ENCODE data around the gene GAGE12H. TPM values are rescaled to one million over a fixed set of nuclear protein-coding genes. Genes with fewer than 3 reads are reported as not detected.
"Not testable (repeated sequence)": the region's sequence is repeated elsewhere in the genome, so short reads cannot be mapped to it uniquely, and the experiment has no call there.

Gene GAGE12H, protein sequence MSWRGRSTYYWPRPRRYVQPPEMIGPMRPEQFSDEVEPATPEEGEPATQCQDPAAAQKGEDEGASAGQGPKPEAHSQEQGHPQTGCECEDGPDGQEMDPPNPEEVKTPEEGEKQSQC
- not detected for total RNA-seq

DNA sequence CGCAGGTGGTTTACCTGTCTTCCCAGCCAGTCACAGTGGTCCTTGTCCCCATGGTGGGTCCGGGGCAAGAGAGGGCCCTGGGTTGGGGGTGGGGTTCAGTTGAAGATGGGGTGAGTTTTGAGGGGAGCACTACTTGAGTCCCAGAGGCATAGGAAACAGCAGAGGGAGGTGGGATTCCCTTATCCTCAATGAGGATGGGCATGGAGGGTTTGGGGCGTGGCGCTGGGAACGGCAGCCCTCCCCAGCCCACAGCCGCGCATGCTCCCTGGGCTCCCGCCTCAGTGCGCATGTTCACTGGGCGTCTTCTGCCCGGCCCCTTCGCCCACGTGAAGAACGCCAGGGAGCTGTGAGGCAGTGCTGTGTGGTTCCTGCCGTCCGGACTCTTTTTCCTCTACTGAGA, at the start of gene GAGE12H:
TSS of gene GAGE12H (plus strand) at position 301 of the 400 bp plus-strand sequence. CDS start 1,155 bp downstream, outside the sequence.
- ATAC-seq; DNase-seq (ENCODE audit: low spot score): not testable (repeated sequence)

DNA sequence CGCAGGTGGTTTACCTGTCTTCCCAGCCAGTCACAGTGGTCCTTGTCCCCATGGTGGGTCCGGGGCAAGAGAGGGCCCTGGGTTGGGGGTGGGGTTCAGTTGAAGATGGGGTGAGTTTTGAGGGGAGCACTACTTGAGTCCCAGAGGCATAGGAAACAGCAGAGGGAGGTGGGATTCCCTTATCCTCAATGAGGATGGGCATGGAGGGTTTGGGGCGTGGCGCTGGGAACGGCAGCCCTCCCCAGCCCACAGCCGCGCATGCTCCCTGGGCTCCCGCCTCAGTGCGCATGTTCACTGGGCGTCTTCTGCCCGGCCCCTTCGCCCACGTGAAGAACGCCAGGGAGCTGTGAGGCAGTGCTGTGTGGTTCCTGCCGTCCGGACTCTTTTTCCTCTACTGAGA, 47.9 kb upstream of the GAGE12H start, which contains the start of gene GAGE12C:
TSS of gene GAGE12C (plus strand) at position 301 of the 400 bp plus-strand sequence. CDS start 1,155 bp downstream, outside the sequence.
- ATAC-seq; DNase-seq (ENCODE audit: low spot score): not testable (repeated sequence)

DNA sequence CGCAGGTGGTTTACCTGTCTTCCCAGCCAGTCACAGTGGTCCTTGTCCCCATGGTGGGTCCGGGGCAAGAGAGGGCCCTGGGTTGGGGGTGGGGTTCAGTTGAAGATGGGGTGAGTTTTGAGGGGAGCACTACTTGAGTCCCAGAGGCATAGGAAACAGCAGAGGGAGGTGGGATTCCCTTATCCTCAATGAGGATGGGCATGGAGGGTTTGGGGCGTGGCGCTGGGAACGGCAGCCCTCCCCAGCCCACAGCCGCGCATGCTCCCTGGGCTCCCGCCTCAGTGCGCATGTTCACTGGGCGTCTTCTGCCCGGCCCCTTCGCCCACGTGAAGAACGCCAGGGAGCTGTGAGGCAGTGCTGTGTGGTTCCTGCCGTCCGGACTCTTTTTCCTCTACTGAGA, 38.3 kb upstream of the GAGE12H start, which contains the start of gene GAGE12D:
TSS of gene GAGE12D (plus strand) at position 301 of the 400 bp plus-strand sequence. CDS start 1,155 bp downstream, outside the sequence.
- not testable (repeated sequence) for ATAC-seq; DNase-seq (ENCODE audit: low spot score)

DNA sequence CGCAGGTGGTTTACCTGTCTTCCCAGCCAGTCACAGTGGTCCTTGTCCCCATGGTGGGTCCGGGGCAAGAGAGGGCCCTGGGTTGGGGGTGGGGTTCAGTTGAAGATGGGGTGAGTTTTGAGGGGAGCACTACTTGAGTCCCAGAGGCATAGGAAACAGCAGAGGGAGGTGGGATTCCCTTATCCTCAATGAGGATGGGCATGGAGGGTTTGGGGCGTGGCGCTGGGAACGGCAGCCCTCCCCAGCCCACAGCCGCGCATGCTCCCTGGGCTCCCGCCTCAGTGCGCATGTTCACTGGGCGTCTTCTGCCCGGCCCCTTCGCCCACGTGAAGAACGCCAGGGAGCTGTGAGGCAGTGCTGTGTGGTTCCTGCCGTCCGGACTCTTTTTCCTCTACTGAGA, 28.8 kb upstream of the GAGE12H start, which contains the start of gene GAGE12E:
TSS of gene GAGE12E (plus strand) at position 301 of the 400 bp plus-strand sequence. CDS start 1,155 bp downstream, outside the sequence.
- DNase-seq (ENCODE audit: low spot score); ATAC-seq: not testable (repeated sequence)

DNA sequence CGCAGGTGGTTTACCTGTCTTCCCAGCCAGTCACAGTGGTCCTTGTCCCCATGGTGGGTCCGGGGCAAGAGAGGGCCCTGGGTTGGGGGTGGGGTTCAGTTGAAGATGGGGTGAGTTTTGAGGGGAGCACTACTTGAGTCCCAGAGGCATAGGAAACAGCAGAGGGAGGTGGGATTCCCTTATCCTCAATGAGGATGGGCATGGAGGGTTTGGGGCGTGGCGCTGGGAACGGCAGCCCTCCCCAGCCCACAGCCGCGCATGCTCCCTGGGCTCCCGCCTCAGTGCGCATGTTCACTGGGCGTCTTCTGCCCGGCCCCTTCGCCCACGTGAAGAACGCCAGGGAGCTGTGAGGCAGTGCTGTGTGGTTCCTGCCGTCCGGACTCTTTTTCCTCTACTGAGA, 19.2 kb upstream of the GAGE12H start, which contains the start of gene GAGE12F:
TSS of gene GAGE12F (plus strand) at position 301 of the 400 bp plus-strand sequence. CDS start 1,155 bp downstream, outside the sequence.
- DNase-seq (ENCODE audit: low spot score); ATAC-seq: not testable (repeated sequence)

DNA sequence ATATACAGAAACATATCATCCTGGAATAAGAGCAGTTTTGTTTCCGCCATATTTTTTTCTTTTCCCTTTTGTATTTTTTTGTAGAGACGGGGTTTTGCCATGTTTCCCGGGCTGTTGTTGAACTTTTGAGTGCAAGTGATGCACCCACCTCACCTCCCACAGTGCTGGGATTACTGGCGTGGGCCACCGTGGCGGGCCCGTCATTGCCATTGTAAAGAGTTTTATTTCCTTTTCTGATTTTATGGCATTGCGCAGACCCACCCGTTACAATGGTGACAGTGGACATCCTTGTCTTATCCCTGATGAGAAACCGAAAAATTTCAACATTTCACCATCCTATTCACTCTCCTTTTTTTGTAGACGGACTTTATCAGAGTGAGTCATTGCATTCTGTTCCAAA, 11.0 kb upstream of the GAGE12H start:
- not testable (repeated sequence) for ATAC-seq
- peak; percentile 35 for DNase-seq (ENCODE audit: low spot score)

DNA sequence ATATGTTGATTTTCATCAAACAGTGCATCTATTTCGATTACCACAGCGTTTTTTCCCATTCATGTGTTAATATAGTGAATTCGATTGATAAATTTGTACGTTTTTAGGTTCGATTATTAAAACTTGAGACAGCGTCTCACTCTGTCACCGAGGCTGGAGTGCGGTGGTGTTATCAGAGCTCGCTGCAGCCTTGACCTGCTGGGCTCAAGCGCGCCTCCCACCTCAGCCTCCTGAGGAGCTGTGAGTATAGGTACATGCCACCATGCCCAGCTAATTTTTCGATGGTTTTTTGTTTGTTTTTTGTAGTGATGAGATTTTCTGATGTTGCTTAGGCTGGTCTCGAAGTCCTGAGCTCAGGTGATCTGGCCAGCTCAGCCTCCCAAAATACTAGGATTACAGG, 10.6 kb upstream of the GAGE12H start:
- not testable (repeated sequence) for ATAC-seq; DNase-seq (ENCODE audit: low spot score)

DNA sequence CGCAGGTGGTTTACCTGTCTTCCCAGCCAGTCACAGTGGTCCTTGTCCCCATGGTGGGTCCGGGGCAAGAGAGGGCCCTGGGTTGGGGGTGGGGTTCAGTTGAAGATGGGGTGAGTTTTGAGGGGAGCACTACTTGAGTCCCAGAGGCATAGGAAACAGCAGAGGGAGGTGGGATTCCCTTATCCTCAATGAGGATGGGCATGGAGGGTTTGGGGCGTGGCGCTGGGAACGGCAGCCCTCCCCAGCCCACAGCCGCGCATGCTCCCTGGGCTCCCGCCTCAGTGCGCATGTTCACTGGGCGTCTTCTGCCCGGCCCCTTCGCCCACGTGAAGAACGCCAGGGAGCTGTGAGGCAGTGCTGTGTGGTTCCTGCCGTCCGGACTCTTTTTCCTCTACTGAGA, 9.6 kb upstream of the GAGE12H start, which contains the start of gene GAGE12G:
TSS of gene GAGE12G (plus strand) at position 301 of the 400 bp plus-strand sequence. CDS start 1,155 bp downstream, outside the sequence.
- ATAC-seq; DNase-seq (ENCODE audit: low spot score): not testable (repeated sequence)

DNA sequence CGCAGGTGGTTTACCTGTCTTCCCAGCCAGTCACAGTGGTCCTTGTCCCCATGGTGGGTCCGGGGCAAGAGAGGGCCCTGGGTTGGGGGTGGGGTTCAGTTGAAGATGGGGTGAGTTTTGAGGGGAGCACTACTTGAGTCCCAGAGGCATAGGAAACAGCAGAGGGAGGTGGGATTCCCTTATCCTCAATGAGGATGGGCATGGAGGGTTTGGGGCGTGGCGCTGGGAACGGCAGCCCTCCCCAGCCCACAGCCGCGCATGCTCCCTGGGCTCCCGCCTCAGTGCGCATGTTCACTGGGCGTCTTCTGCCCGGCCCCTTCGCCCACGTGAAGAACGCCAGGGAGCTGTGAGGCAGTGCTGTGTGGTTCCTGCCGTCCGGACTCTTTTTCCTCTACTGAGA, 9.4 kb downstream of the GAGE12H start, which contains the start of gene GAGE2A:
TSS of gene GAGE2A (plus strand) at position 301 of the 400 bp plus-strand sequence. CDS start 1,155 bp downstream, outside the sequence.
- not testable (repeated sequence) for DNase-seq (ENCODE audit: low spot score); ATAC-seq

DNA sequence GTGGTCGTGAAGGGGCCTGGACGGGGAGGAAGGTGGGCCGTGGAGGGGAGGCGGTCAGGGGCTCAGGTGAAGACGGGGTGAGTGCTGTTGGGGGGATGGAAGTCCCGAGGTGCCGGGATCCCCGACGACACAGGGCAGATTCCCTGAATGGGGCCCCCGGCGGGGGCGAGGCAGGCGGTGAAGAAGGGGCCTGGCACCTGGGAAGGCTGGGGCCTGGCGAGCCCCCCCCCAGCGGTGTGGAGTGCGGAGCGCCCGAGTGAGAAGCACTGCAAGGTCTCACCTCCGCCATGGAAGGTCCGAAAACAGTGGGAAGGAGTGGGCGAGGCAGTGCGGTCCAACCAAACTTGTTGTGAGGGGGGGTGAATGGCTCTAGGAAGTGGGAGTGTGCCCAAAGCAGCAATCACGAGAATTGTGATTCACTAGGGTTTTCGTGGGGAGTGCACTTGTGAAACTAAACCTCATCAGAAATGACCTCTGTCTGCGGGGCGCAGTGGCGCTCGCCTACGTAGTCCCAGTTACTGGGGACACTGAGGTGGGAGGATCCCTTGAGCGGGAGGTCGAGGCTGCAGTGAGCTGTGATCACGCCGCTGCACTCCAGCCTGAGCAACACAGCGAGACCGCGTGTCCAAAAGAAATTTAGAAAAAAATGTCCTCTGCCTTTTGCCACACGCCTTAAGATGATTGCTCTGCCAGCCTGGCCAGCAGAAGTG, 10.2 kb downstream of the GAGE12H start:
- peak; percentile 44 for DNase-seq (ENCODE audit: low spot score)
- not testable (repeated sequence) for ATAC-seq

DNA sequence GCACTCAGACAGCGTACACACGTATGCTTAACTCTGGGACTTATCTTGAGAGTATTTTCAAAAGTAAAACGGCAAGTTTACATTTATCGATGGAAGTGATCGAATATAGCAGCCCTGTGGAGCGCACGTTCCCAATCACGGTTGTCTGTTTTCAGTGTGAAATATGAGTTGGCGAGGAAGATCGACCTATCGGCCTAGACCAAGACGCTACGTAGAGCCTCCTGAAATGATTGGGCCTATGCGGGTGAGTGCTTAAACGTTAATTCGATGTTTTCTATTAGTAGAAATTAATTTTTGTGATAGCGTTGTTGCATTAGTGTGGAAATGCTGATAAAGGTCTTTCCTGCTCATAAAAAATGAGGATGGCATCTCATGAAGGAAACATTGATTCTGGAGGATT, 10.7 kb downstream of the GAGE12H start:
- ATAC-seq; DNase-seq (ENCODE audit: low spot score): not testable (repeated sequence)

DNA sequence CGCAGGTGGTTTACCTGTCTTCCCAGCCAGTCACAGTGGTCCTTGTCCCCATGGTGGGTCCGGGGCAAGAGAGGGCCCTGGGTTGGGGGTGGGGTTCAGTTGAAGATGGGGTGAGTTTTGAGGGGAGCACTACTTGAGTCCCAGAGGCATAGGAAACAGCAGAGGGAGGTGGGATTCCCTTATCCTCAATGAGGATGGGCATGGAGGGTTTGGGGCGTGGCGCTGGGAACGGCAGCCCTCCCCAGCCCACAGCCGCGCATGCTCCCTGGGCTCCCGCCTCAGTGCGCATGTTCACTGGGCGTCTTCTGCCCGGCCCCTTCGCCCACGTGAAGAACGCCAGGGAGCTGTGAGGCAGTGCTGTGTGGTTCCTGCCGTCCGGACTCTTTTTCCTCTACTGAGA, 19.0 kb downstream of the GAGE12H start, which contains the start of gene GAGE1:
TSS of gene GAGE1 (plus strand) at position 301 of the 400 bp plus-strand sequence. CDS start 1,155 bp downstream, outside the sequence.
- not testable (repeated sequence) for ATAC-seq; DNase-seq (ENCODE audit: low spot score)

DNA sequence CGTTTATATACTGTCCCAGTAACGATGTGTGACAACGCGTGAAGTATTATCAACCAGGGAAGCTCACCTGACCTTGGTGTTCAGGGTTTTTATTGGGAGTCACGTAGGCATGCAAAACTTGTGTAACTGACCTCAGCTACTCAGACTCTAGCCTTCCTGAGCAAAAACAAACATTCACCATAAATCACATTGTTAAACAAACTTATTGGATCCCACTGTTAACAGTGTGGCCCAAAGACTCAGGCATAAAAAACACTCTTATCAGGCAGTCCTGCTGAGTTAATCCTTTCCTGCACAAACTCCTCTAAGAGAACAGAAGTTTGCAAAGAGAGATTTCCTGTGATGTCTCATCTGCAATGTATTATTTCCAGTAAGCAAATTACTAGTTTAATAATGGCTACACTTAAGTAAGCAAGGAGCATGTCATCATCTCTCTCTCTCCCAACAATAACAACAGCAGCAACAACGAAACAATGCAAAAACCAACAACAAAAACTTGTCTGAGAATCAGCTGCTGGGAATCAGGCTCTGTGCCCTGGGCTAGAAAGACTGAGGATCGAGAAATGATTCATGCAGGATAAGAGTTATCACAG, 31.1 kb downstream of the GAGE12H start:
- DNase-seq (ENCODE audit: low spot score), result no peak
- no peak for ATAC-seq

DNA sequence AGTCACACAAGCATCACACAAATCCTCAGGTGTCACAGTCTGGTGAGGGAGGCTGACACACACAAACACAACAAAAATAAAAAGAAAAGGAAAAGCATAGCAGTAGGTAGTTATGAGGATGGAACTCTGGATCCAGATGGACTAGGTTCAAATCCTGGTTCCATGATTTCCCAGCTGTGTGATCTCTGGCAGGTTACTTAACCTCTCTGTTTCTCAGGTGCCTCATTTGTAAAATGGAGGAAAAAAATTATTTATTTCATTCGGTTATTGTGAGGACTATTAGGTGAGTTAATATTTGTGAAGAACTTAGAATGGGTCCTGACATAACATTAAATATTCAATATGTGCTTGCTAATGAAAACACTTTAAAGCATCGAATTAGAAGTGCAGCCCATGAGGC, 38.8 kb downstream of the GAGE12H start:
- ATAC-seq (no peak), DNase-seq (ENCODE audit: low spot score) (no peak)

DNA sequence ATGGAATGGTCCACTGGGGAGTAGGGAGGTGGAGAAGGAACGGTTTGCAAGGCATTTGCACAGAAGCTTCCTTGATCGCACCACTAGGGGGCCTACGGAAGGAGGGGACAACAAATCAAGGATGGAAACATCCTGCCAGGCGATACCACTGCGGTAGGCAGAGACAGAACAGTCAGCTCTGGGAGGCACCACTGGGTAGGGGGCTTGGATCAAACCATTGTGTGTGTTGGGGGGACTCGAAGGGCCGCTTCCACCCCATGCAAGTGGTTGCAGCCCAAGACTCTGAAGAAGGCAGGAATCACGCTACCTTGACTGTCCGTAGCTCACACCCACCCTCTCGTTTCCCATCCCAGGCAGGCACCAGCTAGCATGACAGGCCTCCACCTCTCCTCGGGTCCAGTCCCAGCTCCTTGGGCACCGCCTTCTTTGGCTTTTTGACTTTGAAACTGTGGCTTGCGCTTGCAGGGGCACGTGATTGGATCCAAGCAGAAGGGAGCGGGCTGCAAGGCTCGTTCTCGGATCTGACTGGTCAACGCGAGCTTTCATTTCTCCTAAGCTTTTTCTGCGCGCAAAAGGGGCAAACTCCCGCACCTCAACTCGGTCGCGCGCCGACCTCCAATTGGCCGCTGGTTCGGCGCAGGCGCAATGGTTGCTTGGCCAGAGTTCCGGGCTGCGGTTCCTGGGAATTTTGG, 47.5 kb downstream of the GAGE12H start:
- DNase-seq (ENCODE audit: low spot score) (no peak), ATAC-seq (no peak)

Other genes starting within 250 kb of the GAGE12H start
- not detected for gene GAGE13, start 248.4 kb upstream of the GAGE12H start, total RNA-seq
- not detected for gene GAGE12C, start 47.8 kb upstream of the GAGE12H start, total RNA-seq
- gene GAGE12D, start 38.2 kb upstream of the GAGE12H start, total RNA-seq, result not detected
- not detected for gene GAGE12E, start 28.7 kb upstream of the GAGE12H start, total RNA-seq
- 0.63 TPM for gene GAGE12F, start 19.1 kb upstream of the GAGE12H start, total RNA-seq
- not detected for gene GAGE12G, start 9.5 kb upstream of the GAGE12H start, total RNA-seq
- gene GAGE2A, start 9.5 kb downstream of the GAGE12H start, total RNA-seq, result 0.58 TPM
- not detected for gene GAGE1, start 19.1 kb downstream of the GAGE12H start, total RNA-seq
- gene PAGE1, start 116.0 kb downstream of the GAGE12H start, total RNA-seq, result not detected
- gene PAGE4, start 249.4 kb downstream of the GAGE12H start, total RNA-seq, result not detected

Data from left lobe of liver (tissue), 2 donors.